HEK293 (cell line): ENCODE results near the gene MEGF8.

Source experiments
- CTCF ChIA-PET: fragments of 350-600 bp; formaldehyde crosslinking; extraction: SDS; loops from one replicate; lab custom pipeline; 2021; ENCODE audit warnings: antibody characterized with exemption; lab: Yijun Ruan, JAX
- POLR2A ChIA-PET: fragments of 300-600 bp; formaldehyde crosslinking; extraction: SDS; loops from one replicate; lab custom pipeline; 2020; ENCODE audit warnings: antibody characterized with exemption, inconsistent platforms; lab: Yijun Ruan, JAX
- H3K27ac ChIP-seq: fragments of 200-500 bp; sonication (Bioruptor generic); 2 replicates; pipeline ENCODE4 v1.5.1; 2014; ENCODE audit warnings: low read depth, low read length, control low read depth, inconsistent platforms; ENCODE audit errors: extremely low read depth
- H3K36me3 ChIP-seq, 2 experiments: fragments of 200-500 bp in 1 of 2; sonication (Bioruptor generic) in 1 of 2; 1 replicate in 1 of 2; 2 replicates in 1 of 2; pipeline ENCODE4 v1.5.1; 2014 to 2017; ENCODE audit warnings: inconsistent platforms in 2 of 2, low read length in 2 of 2; ENCODE audit not compliant: control insufficient read depth in 2 of 2, insufficient read depth in 1 of 2
- H3K4me1 ChIP-seq: fragments of 200-500 bp; sonication (Bioruptor generic); 2 replicates; pipeline ENCODE4 v1.5.1; 2014; ENCODE audit warnings: mild to moderate bottlenecking, low read length, inconsistent platforms; ENCODE audit not compliant: control insufficient read depth, insufficient read depth
- H3K4me3 ChIP-seq: 2 replicates; pipeline ENCODE4 v1.5.1; 2011; ENCODE audit warnings: low read depth, mild to moderate bottlenecking, control low read depth, low read length, moderate library complexity
- H3K9me3 ChIP-seq: fragments of 200-500 bp; sonication (Bioruptor generic); 2 replicates; pipeline ENCODE4 v1.5.1; 2014; ENCODE audit warnings: low read depth, low read length, inconsistent platforms; ENCODE audit not compliant: control insufficient read depth, insufficient read depth
- ATF2 ChIP-seq: fragments of 450-650 bp; formaldehyde crosslinking; IDR thresholded peaks from 2 replicates; pipeline ENCODE4 v1.5.1; 2016; ENCODE audit warnings: missing biosample characterization, missing genetic modification characterization, low read depth
- HIC1 ChIP-seq: fragments of 450-650 bp; formaldehyde crosslinking; IDR thresholded peaks from 2 replicates; pipeline ENCODE4 v1.5.1; 2016; ENCODE audit warnings: missing biosample characterization, missing genetic modification characterization
- IKZF3 ChIP-seq: fragments of 450-650 bp; IDR thresholded peaks from 2 replicates; pipeline ENCODE4 v1.5.0; 2018; ENCODE audit warnings: missing biosample characterization, mild to moderate bottlenecking, missing genetic modification characterization, moderate library complexity
- KLF1 ChIP-seq: fragments of 450-650 bp; formaldehyde crosslinking; IDR thresholded peaks from 2 replicates; pipeline ENCODE4 v1.5.1; 2016; ENCODE audit warnings: missing biosample characterization, missing genetic modification characterization
- MYNN ChIP-seq: fragments of 450-650 bp; formaldehyde crosslinking; IDR thresholded peaks from 2 replicates; pipeline ENCODE4 v1.5.1; 2016; ENCODE audit warnings: missing biosample characterization, missing genetic modification characterization, borderline replicate concordance
- ZBTB8A ChIP-seq: fragments of 450-650 bp; formaldehyde crosslinking; IDR thresholded peaks from 2 replicates; pipeline ENCODE4 v1.5.1; 2016; ENCODE audit warnings: missing biosample characterization, missing genetic modification characterization
- ZNF175 ChIP-seq: fragments of 450-650 bp; formaldehyde crosslinking; IDR thresholded peaks from 2 replicates; pipeline ENCODE4 v1.5.1; 2016; ENCODE audit warnings: missing biosample characterization, missing genetic modification characterization
- ZNF221 ChIP-seq: fragments of 450-650 bp; formaldehyde crosslinking; IDR thresholded peaks from 2 replicates; pipeline ENCODE4 v1.5.1; 2017; ENCODE audit warnings: missing biosample characterization, missing genetic modification characterization, borderline replicate concordance
- ZNF274 ChIP-seq, 2 experiments: fragments of 200-500 bp in 1 of 2; fragments of 450-650 bp in 1 of 2; sonication (Bioruptor generic) in 1 of 2; formaldehyde crosslinking in 1 of 2; IDR thresholded peaks; 2 replicates each; pipeline versions ENCODE4 v1.5.1 to v1.6.1; 2014 to 2016; ENCODE audit warnings: borderline replicate concordance in 1 of 2, inconsistent platforms in 1 of 2, low read length in 1 of 2, missing biosample characterization in 1 of 2, missing genetic modification characterization in 1 of 2
- ZNF362 ChIP-seq: fragments of 450-650 bp; formaldehyde crosslinking; IDR thresholded peaks from 2 replicates; pipeline ENCODE4 v1.5.1; 2016; ENCODE audit warnings: missing biosample characterization, missing genetic modification characterization
- ZNF398 ChIP-seq: fragments of 450-650 bp; formaldehyde crosslinking; IDR thresholded peaks from 2 replicates; pipeline ENCODE4 v1.5.1; 2017; ENCODE audit warnings: missing biosample characterization, missing genetic modification characterization
- ZNF404 ChIP-seq: fragments of 450-650 bp; formaldehyde crosslinking; IDR thresholded peaks from 2 replicates; pipeline ENCODE4 v1.5.1; 2017; ENCODE audit warnings: missing biosample characterization, missing genetic modification characterization
- ZNF530 ChIP-seq: fragments of 450-650 bp; formaldehyde crosslinking; IDR thresholded peaks from 2 replicates; pipeline ENCODE4 v1.5.1; 2016; ENCODE audit warnings: low read depth, missing biosample characterization, missing genetic modification characterization
- ZNF654 ChIP-seq: fragments of 450-650 bp; formaldehyde crosslinking; IDR thresholded peaks from 2 replicates; pipeline ENCODE4 v1.5.1; 2016; ENCODE audit warnings: low read depth, missing biosample characterization, missing genetic modification characterization
- ZNF707 ChIP-seq: fragments of 450-650 bp; formaldehyde crosslinking; IDR thresholded peaks from 2 replicates; pipeline ENCODE4 v1.5.1; 2016; ENCODE audit warnings: missing biosample characterization, missing genetic modification characterization

MEGF8 gene

GRCh38 chr19:42352301-42353259 lies 27.1 kb downstream of the MEGF8 start:
- Histone ChIP-seq H3K4me1 (no peaks in the 10 kb centered on the region), H3K9me3 (no peaks in the 10 kb centered on the region), H3K27ac (no peak overlapping the region), H3K4me3 (no peak overlapping the region), H3K36me3 (peaks cover 38 to 76% of the 10 kb centered on the region in 2 experiments)
- ChIA-PET POLR2A (interaction anchor here (0.8 kb wide), 1 partner anchor 45 kb away, joined by 3 read pairs; no protein-coding TSS in a partner anchor), CTCF (interaction anchor here (1.2 kb wide), 1 partner anchor 9 kb away, joined by 3 read pairs; no protein-coding TSS in a partner anchor)
- peak; percentile 70; the same call in 1 of the 2 replicates for TF ChIP-seq MYNN (tag by site-specific recombination)
- TF ChIP-seq HIC1 (tag by site-specific recombination), result 0 out of 2 replicates have a peak, but pooled peaks have one; percentile 16
- TF ChIP-seq ZNF530, result no peak
- no peak for TF ChIP-seq ZNF175 (tag by site-specific recombination)
- TF ChIP-seq KLF1 (tag by site-specific recombination), result no peak

GRCh38 chr19:42353341-42354015 lies 28.0 kb downstream of the MEGF8 start:
- POLR2A ChIA-PET, result no interaction called here
- no peaks in the 10 kb centered on the region for H3K9me3 ChIP-seq
- no peak for TF ChIP-seq ATF2 (tag by site-specific recombination)
- TF ChIP-seq ZNF654, result no peak
- TF ChIP-seq ZNF707 (tag by site-specific recombination), result no peak
- TF ChIP-seq ZNF362 (tag by site-specific recombination), result no peak
- TF ChIP-seq ZNF274 (IDR thresholded peaks at IDR 0.05; ENCODE audit: low read length), result no peak
- no peak for TF ChIP-seq ZNF274 (tag by site-specific recombination; IDR thresholded peaks at IDR 0.05; ENCODE audit: borderline replicate concordance)
- TF ChIP-seq ZNF404 (tag by site-specific recombination), result no peak
- no peak for TF ChIP-seq IKZF3 (tag by site-specific recombination)
- TF ChIP-seq ZNF221 (tag by site-specific recombination), result no peak
- TF ChIP-seq ZNF398 (tag by site-specific recombination), result no peak
- TF ChIP-seq ZBTB8A, result no peak
- TF ChIP-seq, all 188 proteins: peak for 0
- CTCF ChIA-PET, result interaction anchor here (1.1 to 1.4 kb wide), 3 partner anchors 8 to 245 kb away, joined by 3 to 4 read pairs (median 3); no protein-coding TSS in a partner anchor
- no peaks in the 10 kb centered on the region for H3K4me1 ChIP-seq
- no peak overlapping the region for H3K27ac ChIP-seq
- no peak overlapping the region for H3K4me3 ChIP-seq
- H3K36me3 ChIP-seq, result peaks cover 30 to 76% of the 10 kb centered on the region in 2 experiments
